ENCODE results near the gene PCBP3.

PCBP3 gene

GRCh38 chr21:45979651-45980050 is 336.1 kb downstream of the PCBP3 start:
- no peak for DNase-seq (ENCODE audit: low read depth in 2 of 2)

- no peak for DNase-seq (ENCODE audit: low read depth in 2 of 2)
Measured at GRCh38 chr21:45980271-45980670, 336.7 kb downstream of the PCBP3 start.

- DNase-seq (ENCODE audit: low read depth in 2 of 2), result no peak
Measured at GRCh38 chr21:45980697-45981096, 337.2 kb downstream of the PCBP3 start.

- DNase-seq (ENCODE audit: low read depth in 2 of 2), result peak; percentile 30 to 34
Measured at GRCh38 chr21:45981151-45982091, 337.9 kb downstream of the PCBP3 start, which contains the start of gene COL6A1. COL6A1 (plus strand) TSS chr21:45981770; CDS start chr21:45981851, 81 bp downstream.

- DNase-seq (ENCODE audit: low read depth in 2 of 2), result no peak
Measured at GRCh38 chr21:45982092-45982757, 338.7 kb downstream of the PCBP3 start.

- DNase-seq (ENCODE audit: low read depth in 2 of 2), result no peak
Measured at GRCh38 chr21:45982758-45983648, 339.5 kb downstream of the PCBP3 start.

GRCh38 chr21:45983649-45983965 is 340.1 kb downstream of the PCBP3 start:
- DNase-seq (ENCODE audit: low read depth in 2 of 2), result no peak

GRCh38 chr21:45983981-45984551 is 340.5 kb downstream of the PCBP3 start:
- DNase-seq (ENCODE audit: low read depth in 2 of 2), result no peak

- no peak for DNase-seq (ENCODE audit: low read depth in 2 of 2)
Measured at GRCh38 chr21:45984584-45985095, 341.1 kb downstream of the PCBP3 start.

- DNase-seq (ENCODE audit: low read depth in 2 of 2), result no peak
Measured at GRCh38 chr21:45985471-45986315, 342.2 kb downstream of the PCBP3 start.

GRCh38 chr21:45986316-45987051 is 343.0 kb downstream of the PCBP3 start:
- no peak for DNase-seq (ENCODE audit: low read depth in 2 of 2)

- DNase-seq (ENCODE audit: low read depth in 2 of 2), result no peak
Measured at GRCh38 chr21:45987121-45987711, 343.7 kb downstream of the PCBP3 start.

GRCh38 chr21:45988366-45989347 is 345.1 kb downstream of the PCBP3 start:
- no peak for DNase-seq (ENCODE audit: low read depth in 2 of 2)

GRCh38 chr21:45989355-45990048 is 346.0 kb downstream of the PCBP3 start:
- no peak for DNase-seq (ENCODE audit: low read depth in 2 of 2)

- no peak for DNase-seq (ENCODE audit: low read depth in 2 of 2)
Measured at GRCh38 chr21:45990049-45990711, 346.7 kb downstream of the PCBP3 start.

GRCh38 chr21:45990741-45991605 is 347.4 kb downstream of the PCBP3 start:
- DNase-seq (ENCODE audit: low read depth in 2 of 2), result no peak
